ENCODE measurements around the gene ATP8A1. TPM values are rescaled to one million over a fixed set of nuclear protein-coding genes. Genes with fewer than 3 reads are reported as not detected.

ATP8A1 gene
- total and polyA plus RNA-seq, 2 of the 8 experiments (the other 6 are each of a cell fraction or from before 2014, with no cell fraction given) = 3.7 to 14.9 TPM

DNA sequence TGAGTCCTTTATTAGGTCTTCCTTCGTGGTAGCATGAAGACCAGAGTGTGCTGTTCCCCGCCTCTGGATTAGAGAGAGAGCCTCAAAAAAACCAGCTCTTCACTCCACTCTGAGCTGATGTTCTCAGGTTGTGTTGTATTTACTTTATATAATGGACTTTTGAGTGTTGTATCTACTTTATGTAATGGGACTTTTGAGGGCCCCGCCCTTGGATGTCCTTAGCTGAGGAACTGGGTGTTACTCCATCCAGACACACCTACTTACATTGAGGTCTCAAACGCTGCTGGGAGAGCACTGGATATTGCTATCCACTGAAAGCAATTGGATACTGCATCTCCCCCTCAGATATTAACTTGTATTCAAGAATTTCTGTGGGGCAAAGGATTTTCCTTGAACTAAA is 28.2 kb downstream of the ATP8A1 start:
- no peak overlapping the region for H2AFZ ChIP-seq (ENCODE audit: low read length)
- H2BK120ac ChIP-seq (replicated peaks; ENCODE audit: low read depth, low read length) = no peak overlapping the region
- no peaks in the 10 kb centered on the region for H3K23me2 ChIP-seq (ENCODE audit: low read depth, low read length)
- no peak overlapping the region for H4K8ac ChIP-seq (ENCODE audit: extremely low read depth, insufficient read depth, low read length)
- H3K23ac ChIP-seq (ENCODE audit: insufficient read length) = no peak overlapping the region
- H4K91ac ChIP-seq (replicated peaks; ENCODE audit: insufficient read length, low read length) = no peak overlapping the region
- no peak for DNase-seq (ENCODE audit: low read depth in 1 of 2, low spot score in 2 of 2)
- no peak overlapping the region for H3K27ac ChIP-seq (ENCODE audit: low read depth, low read length)
- H3K9ac ChIP-seq (replicated peaks in 1 of 4; ENCODE audit: extremely low read depth in 1 of 4, low read depth in 3 of 4, low read length in 3 of 4) = no peak overlapping the region
- no peak overlapping the region for H3K4me2 ChIP-seq (ENCODE audit: insufficient read depth in 1 of 2, low read depth in 2 of 2, low read length in 2 of 2)
- H2BK12ac ChIP-seq (ENCODE audit: low read depth, low read length) = no peak overlapping the region
- ChIA-PET POLR2A (ENCODE audit: partially characterized antibody) (no interaction called here), CTCF (ENCODE audit: partially characterized antibody) (no interaction called here)
- no peak overlapping the region for H3K4ac ChIP-seq (replicated peaks; ENCODE audit: insufficient read length, low read depth, low read length)
- FAIRE-seq = no peak
- H3K4me1 ChIP-seq (replicated peaks in 1 of 4; ENCODE audit: control insufficient read depth in 3 of 4, insufficient read depth in 4 of 4, low read length in 3 of 4) = peaks cover 0 to 2% (median 0%) of the 10 kb centered on the region in 4 experiments; a peak in 1 of 7 replicates
- no peak overlapping the region for H2BK20ac ChIP-seq (ENCODE audit: low read length)
- no peaks in the 10 kb centered on the region for H3K9me3 ChIP-seq (ENCODE audit: insufficient read depth in 2 of 2, low read depth in 1 of 2, low read length in 1 of 2)
- no peaks in the 10 kb centered on the region for H4K20me1 ChIP-seq (replicated peaks in 1 of 2; ENCODE audit: control insufficient read depth in 1 of 2, insufficient read depth in 2 of 2, low read length in 2 of 2)
- 88% methylated on average over 4 of the region's 4 CpGs; no CpG with 5 or more reads in 1 of the 2 experiments for WGBS, 2 experiments (ENCODE audit: extremely low coverage in 1 of 2, insufficient coverage in 1 of 2, insufficient read length in 1 of 2, insufficient replicate concordance in 2 of 2, low coverage in 1 of 2, low lambda C conversion rate in 2 of 2, missing lambda C conversion rate in 1 of 2)
- H4K5ac ChIP-seq (ENCODE audit: insufficient read length, low read depth, low read length) = no peak overlapping the region
- H3K14ac ChIP-seq (ENCODE audit: insufficient read length) = no peak overlapping the region
- no peaks in the 10 kb centered on the region for H3K27me3 ChIP-seq (replicated peaks in 1 of 4; ENCODE audit: control insufficient read depth in 3 of 4, extremely low read depth in 1 of 4, insufficient read depth in 3 of 4, low read length in 3 of 4)
- no peak overlapping the region for H3K56ac ChIP-seq (replicated peaks; ENCODE audit: insufficient read length, low read depth, low read length)
- no peaks in the 10 kb centered on the region for H3K79me1 ChIP-seq (ENCODE audit: low read depth, low read length)
- no peaks in the 10 kb centered on the region for H3K36me3 ChIP-seq (ENCODE audit: control insufficient read depth in 2 of 4, insufficient read depth in 4 of 4, low read length in 3 of 4)
- no peak overlapping the region for H3K18ac ChIP-seq (ENCODE audit: extremely low read depth, low read length)
- no peak overlapping the region for H2BK5ac ChIP-seq (ENCODE audit: low read depth, low read length)
- no peak overlapping the region for H3K4me3 ChIP-seq (ENCODE audit: extremely low read depth in 1 of 4, insufficient read depth in 2 of 4, low read depth in 3 of 4, low read length in 4 of 4)
- H2AK5ac ChIP-seq (ENCODE audit: low read depth, low read length) = no peak overlapping the region
- H2BK15ac ChIP-seq (ENCODE audit: low read length) = no peak overlapping the region
- no peaks in the 10 kb centered on the region for H3K79me2 ChIP-seq (ENCODE audit: control insufficient read depth in 1 of 2, insufficient read depth in 2 of 2, low read length in 2 of 2)
- no peak for TF ChIP-seq HDAC6 (IDR thresholded peaks at IDR 0.05; ENCODE audit: low read depth, low read length)
- no peak for TF ChIP-seq PHF8 (conservative IDR thresholded peaks at IDR 0.05; ENCODE audit: low read depth, low read length)
- no peak for TF ChIP-seq KDM1A (IDR thresholded peaks at IDR 0.05; ENCODE audit: borderline replicate concordance, low read length)
- no peak for TF ChIP-seq TAF1 (IDR thresholded peaks at IDR 0.05; ENCODE audit: low read depth, low read length)
- TF ChIP-seq BRCA1 (IDR thresholded peaks at IDR 0.05; ENCODE audit: low read depth, low read length) = no peak
- TF ChIP-seq E2F6 (IDR thresholded peaks at IDR 0.05) = no peak
- TF ChIP-seq TBP (IDR thresholded peaks at IDR 0.05; ENCODE audit: low read depth, low read length) = no peak
- no peak for TF ChIP-seq CREB1 (IDR thresholded peaks at IDR 0.05)
- no peak for TF ChIP-seq CHD2 (IDR thresholded peaks at IDR 0.05; ENCODE audit: low read length)
- TF ChIP-seq SIX5 (IDR thresholded peaks at IDR 0.05; ENCODE audit: low read depth, low read length) = no peak
- TF ChIP-seq SP4 (IDR thresholded peaks at IDR 0.05; ENCODE audit: low read length) = no peak
- TF ChIP-seq SIRT6 (IDR thresholded peaks at IDR 0.05; ENCODE audit: low read length) = no peak
- TF ChIP-seq CTBP2 (IDR thresholded peaks at IDR 0.05; ENCODE audit: borderline replicate concordance, insufficient read depth, insufficient read length, low read length) = no peak
- no peak for TF ChIP-seq SRF (IDR thresholded peaks at IDR 0.05; ENCODE audit: low read depth, low read length)
- TF ChIP-seq ASH2L (IDR thresholded peaks at IDR 0.05; ENCODE audit: low read length) = no peak
- TF ChIP-seq MAX (IDR thresholded peaks at IDR 0.05) = no peak
